Stimulated activated naive CD8-positive, alpha-beta T cell treated with anti-CD3 and anti-CD28 coated beads, Interleukin-15, Interleukin-2, amounts not matched to agents 100 ng/mL and 50 ng/mL, for 24 hours (primary cell): ENCODE results near the gene MAZ.
"Not testable (repeated sequence)": the region's sequence is repeated elsewhere in the genome, so short reads cannot be mapped to it uniquely, and the experiment has no call there.

Experiments used
- H3K27ac Mint-ChIP-seq: one replicate; pipeline ENCODE4 v1.8.0; 2021; ENCODE audit warnings: mild to moderate bottlenecking, mixed read lengths
- H3K27me3 Mint-ChIP-seq: one replicate; pipeline ENCODE4 v1.8.0; 2021; ENCODE audit warnings: mixed read lengths
- H3K36me3 Mint-ChIP-seq: one replicate; pipeline ENCODE4 v1.8.0; 2021; ENCODE audit warnings: low read depth, mixed read lengths
- H3K4me1 Mint-ChIP-seq: one replicate; pipeline ENCODE4 v1.8.0; 2021; ENCODE audit warnings: low read depth, mixed read lengths
- H3K4me3 Mint-ChIP-seq: one replicate; pipeline ENCODE4 v1.8.0; 2021; ENCODE audit warnings: mild to moderate bottlenecking, mixed read lengths
- H3K9me3 Mint-ChIP-seq: one replicate; pipeline ENCODE4 v1.8.0; 2021; ENCODE audit warnings: mixed read lengths

The MAZ gene

GRCh38 chr16:29775742-29776408, 30.5 kb upstream of the MAZ start:
- no peaks in the 10 kb centered on the region for H3K27me3 Mint-ChIP-seq
- H3K4me3 Mint-ChIP-seq, result no peak overlapping the region
- peaks cover 6% of the 10 kb centered on the region for H3K4me1 Mint-ChIP-seq
- no peaks in the 10 kb centered on the region for H3K36me3 Mint-ChIP-seq
- no peak overlapping the region for H3K27ac Mint-ChIP-seq
- no peaks in the 10 kb centered on the region for H3K9me3 Mint-ChIP-seq

GRCh38 chr16:29777576-29778350, 28.6 kb upstream of the MAZ start, which contains the start of gene ZG16:
ZG16 (plus strand) TSS chr16:29778256; CDS start chr16:29779267, 1,011 bp downstream.
- no peaks in the 10 kb centered on the region for H3K9me3 Mint-ChIP-seq
- H3K27ac Mint-ChIP-seq, result no peak within 1 kb of the TSS
- H3K4me3 Mint-ChIP-seq, result no peak within 1 kb of the TSS
- no peaks in the 10 kb centered on the region for H3K27me3 Mint-ChIP-seq
- no peaks in the 10 kb centered on the region for H3K36me3 Mint-ChIP-seq
- H3K4me1 Mint-ChIP-seq, result peaks cover 6% of the 10 kb centered on the region

GRCh38 chr16:29779474-29779873, 26.9 kb upstream of the MAZ start:
- Mint-ChIP-seq H3K4me3 (no peak overlapping the region), H3K27ac (no peak overlapping the region), H3K4me1 (peaks cover 16% of the 10 kb centered on the region), H3K9me3 (no peaks in the 10 kb centered on the region), H3K36me3 (no peaks in the 10 kb centered on the region), H3K27me3 (no peaks in the 10 kb centered on the region)

- H3K27ac Mint-ChIP-seq, result not testable (repeated sequence)
Observed at GRCh38 chr16:29783094-29783953, 23.0 kb upstream of the MAZ start.

GRCh38 chr16:29784157-29784556, 22.2 kb upstream of the MAZ start:
- Mint-ChIP-seq H3K27ac (no peak overlapping the region), H3K9me3 (no peaks in the 10 kb centered on the region), H3K36me3 (no peaks in the 10 kb centered on the region), H3K4me1 (peaks cover 23% of the 10 kb centered on the region), H3K4me3 (no peak overlapping the region), H3K27me3 (no peaks in the 10 kb centered on the region)

More at GRCh38 chr16:29783094-29783953, 23.0 kb upstream of the MAZ start:
- not testable (repeated sequence) for H3K4me3 Mint-ChIP-seq, H3K27me3 Mint-ChIP-seq, H3K36me3 Mint-ChIP-seq, H3K9me3 Mint-ChIP-seq
- peaks cover 23% of the 10 kb centered on the region for H3K4me1 Mint-ChIP-seq

- H3K27me3 Mint-ChIP-seq, result no peaks in the 10 kb centered on the region
Observed at GRCh38 chr16:29784901-29785500, 21.3 kb upstream of the MAZ start.

GRCh38 chr16:29787155-29787554, 19.2 kb upstream of the MAZ start:
- Mint-ChIP-seq H3K36me3 (peaks cover 15% of the 10 kb centered on the region), H3K4me1 (peaks cover 40% of the 10 kb centered on the region)
- H3K9me3 Mint-ChIP-seq, H3K27me3 Mint-ChIP-seq, H3K27ac Mint-ChIP-seq, H3K4me3 Mint-ChIP-seq: not testable (repeated sequence)

More at GRCh38 chr16:29784901-29785500, 21.3 kb upstream of the MAZ start:
- Mint-ChIP-seq H3K4me3 (peak overlapping the region; percentile 56), H3K27ac (peak overlapping the region; percentile 11), H3K4me1 (peaks cover 27% of the 10 kb centered on the region), H3K36me3 (no peaks in the 10 kb centered on the region), H3K9me3 (no peaks in the 10 kb centered on the region)

GRCh38 chr16:29789775-29790182, 16.6 kb upstream of the MAZ start:
- H3K9me3 Mint-ChIP-seq, result no peaks in the 10 kb centered on the region
- peak overlapping the region; percentile 98 for H3K4me3 Mint-ChIP-seq
- H3K4me1 Mint-ChIP-seq, result peaks cover 45% of the 10 kb centered on the region
- H3K36me3 Mint-ChIP-seq, result peaks cover 30% of the 10 kb centered on the region
- H3K27ac Mint-ChIP-seq, result peak overlapping the region; percentile 95
- H3K27me3 Mint-ChIP-seq, result no peaks in the 10 kb centered on the region

- Mint-ChIP-seq H3K9me3 (no peaks in the 10 kb centered on the region), H3K4me3 (peak within 1 kb of the TSS; percentile 98), H3K27ac (peak within 1 kb of the TSS; percentile 95), H3K4me1 (peaks cover 45% of the 10 kb centered on the region), H3K27me3 (no peaks in the 10 kb centered on the region), H3K36me3 (peaks cover 34% of the 10 kb centered on the region)
Observed at GRCh38 chr16:29790183-29790948, 16.0 kb upstream of the MAZ start, which contains the start of gene KIF22. KIF22 (plus strand) TSS chr16:29790751; CDS start chr16:29790760, 9 bp downstream.

GRCh38 chr16:29790949-29791844, 15.1 kb upstream of the MAZ start:
- Mint-ChIP-seq H3K36me3 (peaks cover 34% of the 10 kb centered on the region), H3K27ac (peak overlapping the region; percentile 95), H3K4me1 (peaks cover 41% of the 10 kb centered on the region), H3K27me3 (no peaks in the 10 kb centered on the region), H3K9me3 (no peaks in the 10 kb centered on the region), H3K4me3 (peak overlapping the region; percentile 98)

- no peaks in the 10 kb centered on the region for H3K27me3 Mint-ChIP-seq
- H3K36me3 Mint-ChIP-seq, result peaks cover 44% of the 10 kb centered on the region
- H3K4me3 Mint-ChIP-seq, result peak overlapping the region; percentile 98
- H3K27ac Mint-ChIP-seq, result peak overlapping the region; percentile 95
- no peaks in the 10 kb centered on the region for H3K9me3 Mint-ChIP-seq
- peaks cover 41% of the 10 kb centered on the region for H3K4me1 Mint-ChIP-seq
Observed at GRCh38 chr16:29791845-29792807, 14.2 kb upstream of the MAZ start.

GRCh38 chr16:29793153-29793552, 13.2 kb upstream of the MAZ start:
- H3K27me3 Mint-ChIP-seq, H3K4me3 Mint-ChIP-seq, H3K9me3 Mint-ChIP-seq: not testable (repeated sequence)
- Mint-ChIP-seq H3K36me3 (peaks cover 54% of the 10 kb centered on the region), H3K27ac (peak overlapping the region; percentile 20), H3K4me1 (peaks cover 41% of the 10 kb centered on the region)
